ENCODE results near the gene CAMK2D.

Gene CAMK2D

DNA sequence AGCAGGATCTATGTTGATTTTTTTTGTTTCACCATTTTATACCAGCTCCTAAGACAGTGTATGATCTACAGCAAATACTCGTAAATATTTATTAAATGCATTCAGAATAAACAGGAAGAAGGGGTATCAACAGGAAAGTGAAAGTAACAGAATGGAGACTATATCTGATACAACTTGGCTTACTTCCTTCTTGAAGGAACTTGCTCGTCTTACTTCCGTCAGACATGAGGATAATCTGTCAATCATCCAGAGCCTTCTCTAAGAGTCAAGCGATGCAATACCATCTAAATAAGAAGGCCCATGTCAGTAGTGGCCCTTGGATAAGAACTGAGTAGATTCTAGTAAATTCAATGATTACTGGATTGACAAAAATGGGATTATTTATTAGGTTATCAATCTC is 84.2 kb downstream of the CAMK2D start:
- Mint-ChIP-seq H3K27ac (peak overlapping the region; percentile 91 to 99), H3K4me3 (peak overlapping the region; percentile 74 to 88), H3K4me1 (ENCODE audit: low read depth in 2 of 2) (peaks cover 23 to 30% of the 10 kb centered on the region in 2 donors), H3K27me3 (no peaks in the 10 kb centered on the region), H3K36me3 (ENCODE audit: insufficient read depth) (peaks cover 4% of the 10 kb centered on the region), H3K9me3 (no peaks in the 10 kb centered on the region)
- DNase-seq = no peak
- ATAC-seq (replicated peaks) = peak; percentile 91

- Mint-ChIP-seq H3K9me3 (no peaks in the 10 kb centered on the region), H3K27me3 (no peaks in the 10 kb centered on the region), H3K36me3 (ENCODE audit: insufficient read depth) (peaks cover 4% of the 10 kb centered on the region), H3K27ac (peak overlapping the region; percentile 91 to 99), H3K4me3 (peak overlapping the region in 1 of 2 donors; percentile 88), H3K4me1 (ENCODE audit: low read depth in 2 of 2) (peaks cover 23 to 30% of the 10 kb centered on the region in 2 donors)
- DNase-seq (no peak), ATAC-seq (replicated peaks) (no peak)
These were observed 85.5 kb downstream of the CAMK2D start for GRCh38 chr4:113675731-113676697.

DNA sequence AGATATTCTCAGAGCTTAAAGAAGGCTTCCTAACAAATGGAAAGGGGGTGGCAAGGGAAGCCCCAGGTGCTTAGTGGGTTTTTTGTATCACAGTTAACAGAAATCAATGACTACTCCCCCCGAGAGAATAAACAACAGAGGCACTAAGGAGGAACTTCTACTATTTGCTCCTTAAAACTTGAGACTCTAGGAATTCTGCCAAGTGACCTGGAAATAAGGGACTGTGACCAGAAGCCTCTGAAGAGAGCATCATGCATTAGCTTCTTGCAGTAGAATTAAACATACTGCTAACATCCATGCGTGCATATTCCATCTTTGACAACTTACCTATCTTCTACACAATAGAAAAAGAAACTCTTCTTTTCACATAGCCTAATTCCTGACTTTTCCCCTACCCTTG is 86.8 kb downstream of the CAMK2D start:
- ATAC-seq (replicated peaks) = no peak
- no peak overlapping the region for H3K4me3 Mint-ChIP-seq

DNA sequence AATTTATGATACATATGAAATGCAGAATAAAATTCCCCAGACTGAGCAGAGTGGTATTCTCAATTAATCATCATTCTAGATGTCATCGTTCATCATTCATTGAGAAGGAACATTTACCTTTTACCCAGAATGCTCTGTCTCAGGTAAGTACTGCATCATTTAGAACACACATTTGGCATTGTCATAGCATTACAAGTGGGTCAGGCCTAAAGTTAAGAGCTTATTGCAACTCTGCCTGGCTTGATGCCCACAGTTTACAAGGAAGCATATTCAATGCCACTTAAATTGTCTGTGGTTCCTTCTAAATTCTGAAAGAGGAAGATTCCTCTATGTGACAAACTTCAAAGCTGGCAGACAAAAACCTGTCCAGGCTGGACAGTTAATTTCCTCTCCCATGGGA is 87.3 kb downstream of the CAMK2D start:
- no peak overlapping the region for H3K4me3 Mint-ChIP-seq
- H3K36me3 Mint-ChIP-seq (ENCODE audit: insufficient read depth) = no peaks in the 10 kb centered on the region
- no peaks in the 10 kb centered on the region for H3K9me3 Mint-ChIP-seq
- no peak for DNase-seq
- no peak for ATAC-seq (replicated peaks)
- H3K27ac Mint-ChIP-seq = no peak overlapping the region
- peaks cover 26 to 30% of the 10 kb centered on the region in 2 donors for H3K4me1 Mint-ChIP-seq (ENCODE audit: low read depth in 2 of 2)
- no peaks in the 10 kb centered on the region for H3K27me3 Mint-ChIP-seq

More for the DNA sequence above, 86.8 kb downstream of the CAMK2D start:
- no peak for DNase-seq
- Mint-ChIP-seq H3K4me1 (ENCODE audit: low read depth in 2 of 2) (peaks cover 23 to 30% of the 10 kb centered on the region in 2 donors), H3K9me3 (no peaks in the 10 kb centered on the region), H3K36me3 (ENCODE audit: insufficient read depth) (no peaks in the 10 kb centered on the region), H3K27me3 (no peaks in the 10 kb centered on the region), H3K27ac (no peak overlapping the region)

- no peaks in the 10 kb centered on the region for H3K27me3 Mint-ChIP-seq
- peaks cover 26 to 30% of the 10 kb centered on the region in 2 donors for H3K4me1 Mint-ChIP-seq (ENCODE audit: low read depth in 2 of 2)
- H3K36me3 Mint-ChIP-seq (ENCODE audit: insufficient read depth) = no peaks in the 10 kb centered on the region
- H3K27ac Mint-ChIP-seq = no peak overlapping the region
- DNase-seq = peak in 2 of 3 experiments; percentile 5 to 12
- no peaks in the 10 kb centered on the region for H3K9me3 Mint-ChIP-seq
- no peak overlapping the region for H3K4me3 Mint-ChIP-seq
- peak; percentile 73 for ATAC-seq (replicated peaks)
These were observed 88.1 kb downstream of the CAMK2D start for GRCh38 chr4:113673450-113673849.

DNA sequence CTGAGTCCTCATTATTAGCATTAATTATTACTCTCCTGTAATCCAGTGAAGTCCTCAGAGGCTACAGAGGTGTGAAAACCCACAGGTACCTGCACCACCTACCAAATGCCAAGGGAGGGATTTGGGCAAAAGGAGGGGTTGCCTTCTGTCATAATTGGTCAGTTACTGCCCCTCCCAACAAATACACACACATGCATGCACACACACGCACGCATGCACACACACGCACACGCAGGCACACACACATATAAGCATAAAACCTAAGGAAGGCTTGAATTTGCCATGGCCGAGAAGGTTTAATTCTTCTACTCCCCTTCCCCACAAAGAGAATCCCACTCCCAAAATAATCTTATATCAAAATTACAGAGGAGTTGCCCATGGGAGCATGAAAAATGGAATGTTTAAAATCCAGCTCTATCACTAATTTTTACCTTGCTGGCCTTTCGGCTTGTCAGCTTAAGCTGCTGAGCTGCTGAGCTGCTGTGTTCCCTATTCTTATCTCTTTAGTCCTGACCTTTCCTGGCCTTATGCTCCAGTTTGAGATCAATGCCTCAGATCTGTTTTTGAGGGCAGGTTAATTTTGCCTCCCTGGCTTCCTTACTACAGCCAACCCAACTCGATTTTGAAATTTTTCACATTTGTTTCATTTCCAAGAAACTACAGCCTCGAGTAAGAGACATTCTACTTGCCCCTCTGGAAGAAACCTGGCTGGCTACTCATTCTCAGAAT is 95.0 kb downstream of the CAMK2D start:
- ATAC-seq (replicated peaks) (no peak), DNase-seq (no peak)
- Mint-ChIP-seq H3K4me3 (no peak overlapping the region), H3K4me1 (ENCODE audit: low read depth in 2 of 2) (peaks cover 3 to 5% of the 10 kb centered on the region in 2 donors), H3K9me3 (no peaks in the 10 kb centered on the region), H3K27me3 (no peaks in the 10 kb centered on the region), H3K27ac (no peak overlapping the region), H3K36me3 (ENCODE audit: insufficient read depth) (no peaks in the 10 kb centered on the region)

GRCh38 chr4:113665036-113665435 is 96.5 kb downstream of the CAMK2D start:
- Mint-ChIP-seq H3K27me3 (no peaks in the 10 kb centered on the region), H3K4me3 (no peak overlapping the region), H3K4me1 (ENCODE audit: low read depth in 2 of 2) (peaks cover 3 to 5% of the 10 kb centered on the region in 2 donors), H3K27ac (no peak overlapping the region), H3K36me3 (ENCODE audit: insufficient read depth) (peaks cover 10% of the 10 kb centered on the region), H3K9me3 (no peaks in the 10 kb centered on the region)
- ATAC-seq (replicated peaks) (no peak), DNase-seq (no peak)

DNA sequence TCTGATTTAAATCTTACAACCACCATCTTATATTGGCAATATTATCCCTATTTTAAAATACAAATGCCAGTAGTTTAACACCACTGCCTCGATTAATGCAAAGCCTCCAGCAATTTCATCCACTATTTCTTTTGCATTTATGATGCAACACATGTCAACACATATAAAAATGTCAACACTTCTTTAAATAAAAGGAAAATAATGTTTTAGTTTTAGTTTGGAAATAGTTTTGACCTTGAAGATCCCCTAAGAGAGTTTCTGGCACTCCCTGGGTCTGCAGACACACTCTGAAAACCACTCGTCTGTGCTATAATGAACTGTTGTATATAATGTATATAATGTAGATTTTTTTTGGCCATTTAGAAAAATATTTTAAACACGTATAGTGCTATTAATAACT is 99.0 kb downstream of the CAMK2D start:
- H3K27me3 Mint-ChIP-seq = no peaks in the 10 kb centered on the region
- H3K4me3 Mint-ChIP-seq = no peak overlapping the region
- peaks cover 3 to 13% of the 10 kb centered on the region in 2 donors for H3K4me1 Mint-ChIP-seq (ENCODE audit: low read depth in 2 of 2)
- no peak overlapping the region for H3K27ac Mint-ChIP-seq
- ATAC-seq (replicated peaks) (no peak), DNase-seq (no peak)
- no peaks in the 10 kb centered on the region for H3K9me3 Mint-ChIP-seq
- H3K36me3 Mint-ChIP-seq (ENCODE audit: insufficient read depth) = peaks cover 10% of the 10 kb centered on the region

- Mint-ChIP-seq H3K9me3 (no peaks in the 10 kb centered on the region), H3K4me3 (no peak overlapping the region), H3K27me3 (no peaks in the 10 kb centered on the region), H3K4me1 (ENCODE audit: low read depth in 2 of 2) (peaks cover 14 to 15% of the 10 kb centered on the region in 2 donors), H3K36me3 (ENCODE audit: insufficient read depth) (peaks cover 10% of the 10 kb centered on the region), H3K27ac (no peak overlapping the region)
- ATAC-seq (replicated peaks) (no peak), DNase-seq (no peak)
These were observed 102.4 kb downstream of the CAMK2D start for GRCh38 chr4:113659127-113659526.

GRCh38 chr4:113657586-113658233 is 103.8 kb downstream of the CAMK2D start:
- Mint-ChIP-seq H3K4me1 (ENCODE audit: low read depth in 2 of 2) (peaks cover 14 to 16% of the 10 kb centered on the region in 2 donors), H3K27ac (no peak overlapping the region), H3K9me3 (no peaks in the 10 kb centered on the region)

GRCh38 chr4:113653871-113654270 is 107.7 kb downstream of the CAMK2D start:
- ATAC-seq (replicated peaks) = no peak
- no peaks in the 10 kb centered on the region for H3K9me3 Mint-ChIP-seq
- H3K4me1 Mint-ChIP-seq (ENCODE audit: low read depth in 2 of 2) = peaks cover 16 to 18% of the 10 kb centered on the region in 2 donors
- H3K27me3 Mint-ChIP-seq = no peaks in the 10 kb centered on the region
- H3K4me3 Mint-ChIP-seq = no peak overlapping the region
- DNase-seq = no peak
- H3K27ac Mint-ChIP-seq = no peak overlapping the region
- H3K36me3 Mint-ChIP-seq (ENCODE audit: insufficient read depth) = no peaks in the 10 kb centered on the region

More at GRCh38 chr4:113657586-113658233, 103.8 kb downstream of the CAMK2D start:
- no peak for ATAC-seq (replicated peaks)
- DNase-seq = no peak
- no peak overlapping the region for H3K4me3 Mint-ChIP-seq
- peaks cover 10% of the 10 kb centered on the region for H3K36me3 Mint-ChIP-seq (ENCODE audit: insufficient read depth)
- H3K27me3 Mint-ChIP-seq = no peaks in the 10 kb centered on the region

GRCh38 chr4:113646442-113646822 is 115.1 kb downstream of the CAMK2D start:
- H3K9me3 Mint-ChIP-seq = no peaks in the 10 kb centered on the region
- DNase-seq (no peak), ATAC-seq (replicated peaks) (no peak)
- no peaks in the 10 kb centered on the region for H3K36me3 Mint-ChIP-seq (ENCODE audit: insufficient read depth)
- H3K27ac Mint-ChIP-seq = peak overlapping the region in 1 of 2 donors; percentile 50
- no peak overlapping the region for H3K4me3 Mint-ChIP-seq
- peaks cover 9 to 19% of the 10 kb centered on the region in 2 donors for H3K4me1 Mint-ChIP-seq (ENCODE audit: low read depth in 2 of 2)
- no peaks in the 10 kb centered on the region for H3K27me3 Mint-ChIP-seq

- H3K27me3 Mint-ChIP-seq = no peaks in the 10 kb centered on the region
- no peaks in the 10 kb centered on the region for H3K9me3 Mint-ChIP-seq
- H3K36me3 Mint-ChIP-seq (ENCODE audit: insufficient read depth) = no peaks in the 10 kb centered on the region
- no peak for ATAC-seq (replicated peaks)
- peaks cover 9 to 19% of the 10 kb centered on the region in 2 donors for H3K4me1 Mint-ChIP-seq (ENCODE audit: low read depth in 2 of 2)
- peak overlapping the region in 1 of 2 donors; percentile 50 for H3K27ac Mint-ChIP-seq
- no peak for DNase-seq
- H3K4me3 Mint-ChIP-seq = no peak overlapping the region
These were observed 115.6 kb downstream of the CAMK2D start for GRCh38 chr4:113645771-113646441.
